Smooth muscle cell (in vitro differentiated cells): ENCODE measurements around the gene PPM1L. TPM values are rescaled to one million over a fixed set of nuclear protein-coding genes. Genes with fewer than 3 reads are reported as not detected.

Experiments used
- DNase-seq: peaks from one replicate; lab custom pipeline; 2025; ENCODE audit not compliant: unreplicated experiment; lab: John Stamatoyannopoulos, UW
- H2AFZ ChIP-seq: fragments of 200-600 bp; sonication (generic); 2 replicates; pipeline ENCODE4 v1.6.0; 2016; ENCODE audit warnings: antibody characterized with exemption, low read depth, mild to moderate bottlenecking
- H3F3A ChIP-seq: fragments of 200-600 bp; sonication (generic); 2 replicates; pipeline ENCODE4 v1.6.0; 2017; ENCODE audit warnings: antibody characterized with exemption, low read depth
- H3K27ac ChIP-seq: fragments of 200-600 bp; sonication (generic); 2 replicates; pipeline ENCODE4 v1.5.1; 2016; ENCODE audit warnings: low read depth, mild to moderate bottlenecking
- H3K27me3 ChIP-seq: fragments of 200-600 bp; sonication (generic); 2 replicates; pipeline ENCODE4 v1.6.1; 2016; ENCODE audit warnings: low read depth, mild to moderate bottlenecking
- H3K36me3 ChIP-seq: fragments of 200-600 bp; sonication (generic); 2 replicates; pipeline ENCODE4 v1.5.1; 2016; ENCODE audit warnings: low read depth
- H3K4me1 ChIP-seq: fragments of 200-600 bp; sonication (generic); 2 replicates; pipeline ENCODE4 v1.5.1; 2016; ENCODE audit warnings: low read depth
- H3K4me2 ChIP-seq: fragments of 200-600 bp; sonication (generic); 2 replicates; pipeline ENCODE4 v1.6.0; 2016; ENCODE audit warnings: mild to moderate bottlenecking
- H3K4me3 ChIP-seq: fragments of 200-600 bp; sonication (generic); 2 replicates; pipeline ENCODE4 v1.5.1; 2016; ENCODE audit warnings: mild to moderate bottlenecking
- H3K79me2 ChIP-seq: fragments of 200-600 bp; sonication (generic); 2 replicates; pipeline ENCODE4 v1.6.0; 2016; ENCODE audit warnings: low read depth, mild to moderate bottlenecking
- H3K9ac ChIP-seq: fragments of 200-600 bp; sonication (generic); 2 replicates; pipeline ENCODE4 v1.6.0; 2016; ENCODE audit warnings: low read depth
- H3K9me3 ChIP-seq: fragments of 200-600 bp; sonication (generic); replicated peaks from 2 replicates; pipeline ENCODE4 v1.5.1; 2016; ENCODE audit warnings: low read depth
- H4K20me1 ChIP-seq: fragments of 200-600 bp; sonication (generic); 2 replicates; pipeline ENCODE4 v1.6.0; 2016; ENCODE audit warnings: low read depth
- WGBS: methylation state at CpG from one replicate; pipeline ENCODE4 v1.1.7; 2016; ENCODE audit warnings: low lambda C conversion rate; 5-methylcytosine and 5-hydroxymethylcytosine counted together
- polyA plus RNA-seq: library from polyadenylated mRNA; unstranded; fragments of >200 nt; fragmentation: Nextera tagmentation; extraction: Ambion mirVana; gene quantifications from 2 replicates; pipeline ENCODE4 v1.2.1, GENCODE V29; 2016
- total RNA-seq: library from RNA; depleted of rRNA; stranded (reverse); fragments of >200 nt; gene quantifications from 2 replicates; pipeline ENCODE4 v1.2.3, GENCODE V29; 2014
- TF ChIP-seq, protein P1 (sequence below): fragments of 200-600 bp; sonication (generic); IDR thresholded peaks from 2 replicates; pipeline ENCODE4 v1.5.1; 2017; ENCODE audit warnings: borderline replicate concordance, mild to moderate bottlenecking, antibody characterized with exemption; ENCODE audit not compliant: insufficient read depth, poor library complexity, severe bottlenecking

Gene PPM1L
- total and polyA plus RNA-seq, 2 experiments from 2014 or later: 0.14 to 1.9 TPM

DNA sequence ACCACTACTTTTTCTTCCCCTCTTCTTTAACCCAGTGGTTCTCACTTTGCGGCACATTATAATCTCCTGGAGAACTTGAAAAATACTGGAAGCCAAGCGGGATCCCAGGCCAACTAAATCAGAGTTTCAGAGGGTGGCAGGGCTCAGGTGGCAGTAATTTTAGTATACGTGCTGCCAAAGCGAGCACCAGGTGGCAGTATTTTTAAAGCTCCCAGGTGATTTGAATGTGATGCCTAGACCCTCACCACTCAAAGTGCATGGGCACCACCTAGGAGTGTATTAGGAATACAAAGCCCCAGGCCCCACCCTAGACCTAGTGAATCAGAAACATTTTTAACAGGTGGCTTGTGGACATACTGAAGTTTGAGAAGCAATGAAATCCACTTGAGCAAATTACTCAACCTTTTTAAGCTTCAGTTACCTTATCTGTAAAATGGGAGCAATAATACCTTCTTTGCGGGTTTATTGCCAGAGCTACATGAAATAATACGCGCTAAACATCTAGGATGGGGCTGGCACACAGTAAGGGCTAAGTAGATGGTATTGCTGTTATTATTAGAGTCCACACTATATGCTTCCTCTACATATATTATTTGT is 340.8 kb downstream of the PPM1L start:
- H3K36me3 ChIP-seq: no peaks in the 10 kb centered on the region
- WGBS: 78% methylated on average over 7 of the region's 7 CpGs
- H4K20me1 ChIP-seq: no peaks in the 10 kb centered on the region
- TF ChIP-seq, protein P1, sequence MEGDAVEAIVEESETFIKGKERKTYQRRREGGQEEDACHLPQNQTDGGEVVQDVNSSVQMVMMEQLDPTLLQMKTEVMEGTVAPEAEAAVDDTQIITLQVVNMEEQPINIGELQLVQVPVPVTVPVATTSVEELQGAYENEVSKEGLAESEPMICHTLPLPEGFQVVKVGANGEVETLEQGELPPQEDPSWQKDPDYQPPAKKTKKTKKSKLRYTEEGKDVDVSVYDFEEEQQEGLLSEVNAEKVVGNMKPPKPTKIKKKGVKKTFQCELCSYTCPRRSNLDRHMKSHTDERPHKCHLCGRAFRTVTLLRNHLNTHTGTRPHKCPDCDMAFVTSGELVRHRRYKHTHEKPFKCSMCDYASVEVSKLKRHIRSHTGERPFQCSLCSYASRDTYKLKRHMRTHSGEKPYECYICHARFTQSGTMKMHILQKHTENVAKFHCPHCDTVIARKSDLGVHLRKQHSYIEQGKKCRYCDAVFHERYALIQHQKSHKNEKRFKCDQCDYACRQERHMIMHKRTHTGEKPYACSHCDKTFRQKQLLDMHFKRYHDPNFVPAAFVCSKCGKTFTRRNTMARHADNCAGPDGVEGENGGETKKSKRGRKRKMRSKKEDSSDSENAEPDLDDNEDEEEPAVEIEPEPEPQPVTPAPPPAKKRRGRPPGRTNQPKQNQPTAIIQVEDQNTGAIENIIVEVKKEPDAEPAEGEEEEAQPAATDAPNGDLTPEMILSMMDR: peak; percentile 28
- no peak overlapping the region for H3K4me2 ChIP-seq
- no peaks in the 10 kb centered on the region for H3F3A ChIP-seq
- H3K79me2 ChIP-seq: no peaks in the 10 kb centered on the region
- H3K4me3 ChIP-seq: no peak overlapping the region
- no peaks in the 10 kb centered on the region for H3K27me3 ChIP-seq
- no peak for DNase-seq
- no peaks in the 10 kb centered on the region for H3K9me3 ChIP-seq
- no peaks in the 10 kb centered on the region for H3K4me1 ChIP-seq
- no peak overlapping the region for H3K27ac ChIP-seq
- H2AFZ ChIP-seq: no peak overlapping the region
- H3K9ac ChIP-seq: no peak overlapping the region

DNA sequence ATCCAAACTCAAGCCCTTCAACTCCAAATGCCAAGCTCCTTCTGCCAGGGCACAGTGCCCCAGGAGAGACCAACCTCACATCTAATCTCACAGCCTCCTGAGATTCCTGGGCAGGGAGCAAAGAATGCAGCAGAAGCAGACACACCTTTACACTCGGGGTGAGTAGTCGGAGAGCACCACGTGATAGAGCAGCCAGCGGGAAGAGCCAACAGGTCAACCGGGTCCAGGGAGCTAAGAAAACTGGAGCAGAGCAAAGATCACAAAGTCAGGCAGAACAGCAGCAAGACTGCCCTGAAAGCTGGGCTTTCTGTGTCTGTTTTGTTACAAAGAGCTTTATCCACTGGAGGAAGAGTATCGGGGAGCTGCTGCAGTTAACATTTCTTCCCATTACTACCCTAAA is 345.0 kb downstream of the PPM1L start:
- no peak overlapping the region for H3K4me3 ChIP-seq
- TF ChIP-seq, protein P1: no peak
- 85% methylated on average over 6 of the region's 6 CpGs for WGBS
- H3K27ac ChIP-seq: no peak overlapping the region
- H4K20me1 ChIP-seq: no peaks in the 10 kb centered on the region
- H3K36me3 ChIP-seq: no peaks in the 10 kb centered on the region
- no peaks in the 10 kb centered on the region for H3K9me3 ChIP-seq
- H3K9ac ChIP-seq: no peak overlapping the region
- H3K27me3 ChIP-seq: no peaks in the 10 kb centered on the region
- peaks cover 4% of the 10 kb centered on the region for H3K4me1 ChIP-seq
- H2AFZ ChIP-seq: no peak overlapping the region
- H3F3A ChIP-seq: no peaks in the 10 kb centered on the region
- no peak for DNase-seq
- no peaks in the 10 kb centered on the region for H3K79me2 ChIP-seq
- no peak overlapping the region for H3K4me2 ChIP-seq

DNA sequence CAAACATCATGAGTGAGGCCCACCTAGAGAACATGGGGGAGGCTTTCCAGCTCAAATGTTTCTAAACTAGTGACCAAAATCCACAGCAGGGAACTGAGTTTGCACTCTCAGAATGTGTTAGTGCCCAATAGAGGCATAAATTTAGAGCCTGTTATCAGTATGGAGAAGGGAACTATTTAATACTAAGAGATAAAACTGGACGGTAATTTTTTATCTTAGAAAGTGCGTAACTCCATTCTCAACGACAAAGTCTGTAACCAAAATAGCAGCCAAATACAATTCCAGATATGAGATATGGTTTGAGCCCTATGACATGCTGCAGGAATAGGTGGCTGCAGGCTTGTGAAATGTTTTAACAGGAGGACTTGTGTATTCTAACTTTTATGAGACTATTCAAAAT is 345.6 kb downstream of the PPM1L start:
- Histone ChIP-seq H3F3A (no peaks in the 10 kb centered on the region), H3K36me3 (no peaks in the 10 kb centered on the region), H4K20me1 (no peaks in the 10 kb centered on the region), H3K27me3 (no peaks in the 10 kb centered on the region), H3K9ac (no peak overlapping the region), H3K9me3 (no peaks in the 10 kb centered on the region), H3K79me2 (no peaks in the 10 kb centered on the region), H3K4me2 (no peak overlapping the region), H3K4me3 (no peak overlapping the region), H2AFZ (no peak overlapping the region), H3K27ac (no peak overlapping the region), H3K4me1 (peaks cover 4% of the 10 kb centered on the region)
- TF ChIP-seq, protein P1: no peak
- WGBS: 70% methylated on average over 3 of the region's 3 CpGs
- DNase-seq: no peak

DNA sequence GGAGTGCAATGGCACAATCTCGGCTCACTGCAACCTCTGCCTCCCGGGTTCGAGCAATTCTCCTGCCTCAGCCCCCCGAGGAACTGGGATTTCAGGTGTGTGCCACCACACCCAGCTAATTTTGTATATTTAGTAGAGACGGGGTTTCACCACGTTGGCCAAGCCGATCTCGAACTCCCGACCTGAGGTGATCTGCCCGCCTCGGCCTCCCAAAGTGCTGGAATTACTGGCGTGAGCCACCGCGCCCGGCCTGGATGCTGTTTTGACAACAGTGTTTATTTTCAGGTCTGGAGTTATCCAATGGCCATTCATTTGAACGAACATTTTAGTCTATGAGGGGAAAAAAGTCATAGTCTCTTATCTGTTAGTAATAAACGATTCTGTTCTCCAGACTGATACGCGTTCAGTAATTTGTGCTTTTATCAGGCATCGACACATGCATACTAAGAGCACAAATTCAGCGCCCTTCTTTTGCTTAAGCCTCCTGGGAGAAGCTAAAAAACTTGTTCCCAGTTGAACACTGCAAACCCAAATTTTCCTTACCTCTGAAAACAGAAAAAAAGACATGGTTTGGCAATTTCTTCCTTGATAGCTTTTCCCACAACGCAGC is 347.9 kb downstream of the PPM1L start:
- Histone ChIP-seq H3K27me3 (no peaks in the 10 kb centered on the region), H3K9me3 (no peaks in the 10 kb centered on the region), H3K4me3 (peak overlapping the region; percentile 84), H3K4me2 (peak overlapping the region; percentile 97), H4K20me1 (no peaks in the 10 kb centered on the region), H3F3A (no peaks in the 10 kb centered on the region), H3K4me1 (peaks cover 4% of the 10 kb centered on the region), H3K36me3 (no peaks in the 10 kb centered on the region), H2AFZ (peak overlapping the region; percentile 97), H3K9ac (no peak overlapping the region), H3K79me2 (no peaks in the 10 kb centered on the region), H3K27ac (no peak overlapping the region)
- TF ChIP-seq, protein P1: no peak
- DNase-seq: no peak
- 94% methylated on average over 22 of the region's 22 CpGs for WGBS
